Stimulated activated CD4-positive, alpha-beta T cell treated with anti-CD3 and anti-CD28 coated beads, Interleukin-1b, Interleukin-23, amount 100 ng/mL, for 4 hours (primary cell): ENCODE measurements around the gene SLC22A23.

ENCODE experiments used
- DNase-seq, 2 donors: peaks; one replicate each; pipeline ENCODE4 v3.0.0-alpha.2; 2020; ENCODE audit warnings: low read depth in 2 of 2

SLC22A23 gene

DNA sequence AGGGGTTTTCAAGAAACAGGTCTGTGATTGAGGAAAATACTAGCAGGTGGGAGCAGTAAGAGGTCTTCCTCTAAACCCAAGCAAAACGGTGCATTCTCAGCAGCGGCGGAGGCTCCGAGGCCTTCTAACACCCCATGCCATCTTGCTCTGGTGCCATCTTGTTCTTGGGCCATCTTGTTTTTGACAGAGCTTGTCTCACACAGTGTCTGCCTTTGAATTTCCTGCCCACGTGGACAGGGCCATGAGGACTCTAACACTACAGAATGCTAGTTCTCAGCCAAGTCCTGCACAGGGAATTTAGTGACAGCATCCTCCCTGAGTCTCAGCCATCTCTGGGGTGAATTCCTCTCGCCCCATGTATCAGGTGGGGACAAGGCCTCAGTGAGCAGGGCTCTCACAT, 121.7 kb downstream of the SLC22A23 start:
- DNase-seq = no peak

DNA sequence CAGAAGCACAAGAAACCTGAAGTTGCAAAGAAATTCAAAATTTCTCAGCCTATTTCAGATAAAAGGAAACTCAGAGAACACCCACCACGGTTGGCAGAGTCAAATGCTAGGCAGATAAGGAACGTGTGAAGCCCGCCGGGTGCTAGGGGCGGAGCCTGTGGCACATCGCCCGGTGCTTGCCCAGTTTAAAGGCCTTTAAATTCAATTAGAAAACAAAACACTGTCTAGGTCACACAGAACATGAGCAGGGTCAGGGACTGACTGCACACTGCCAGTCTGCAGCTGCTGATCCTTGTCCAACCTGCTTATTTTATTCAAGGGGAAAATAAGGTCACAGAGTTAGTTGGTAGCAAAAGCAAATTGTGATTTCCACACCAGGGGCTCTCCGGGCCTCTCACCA, 122.3 kb downstream of the SLC22A23 start:
- no peak for DNase-seq

DNA sequence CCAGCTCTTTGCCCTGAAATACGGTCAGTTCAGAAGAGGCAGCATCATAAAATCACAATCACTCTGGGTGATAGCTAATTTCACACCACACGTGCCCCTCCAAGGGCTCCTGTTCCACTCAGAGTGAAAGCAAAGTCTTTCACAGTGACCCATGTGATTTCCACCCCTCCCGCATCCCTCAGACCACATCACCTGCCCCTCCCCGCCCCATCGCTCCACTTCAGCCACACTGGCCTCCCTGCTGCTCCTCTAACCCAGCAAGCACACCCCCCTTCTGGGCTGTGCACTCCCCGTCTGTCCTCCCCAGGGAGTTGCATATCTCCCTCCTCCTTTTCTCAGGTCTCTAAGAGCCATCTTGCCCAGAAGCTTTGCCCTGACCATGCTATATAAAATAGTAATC, 123.6 kb downstream of the SLC22A23 start:
- no peak for DNase-seq

DNA sequence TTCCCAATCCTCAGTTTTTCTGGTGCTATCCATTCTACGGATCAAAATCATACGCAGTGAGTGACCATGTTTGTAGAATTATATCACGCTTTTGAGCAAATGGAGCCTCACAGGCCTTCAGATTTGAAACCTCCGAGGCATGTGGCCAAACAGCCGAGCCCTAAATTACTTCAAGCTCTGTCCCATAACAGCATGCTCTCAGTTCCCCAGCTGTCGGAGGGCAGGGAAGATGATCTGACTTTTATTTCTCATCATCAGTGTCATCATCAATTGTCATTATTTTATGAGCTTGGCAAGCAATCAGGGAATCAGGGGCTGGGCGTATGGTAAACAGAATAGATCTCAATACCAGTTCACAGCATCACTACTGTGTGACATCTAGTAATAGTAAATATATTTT, 124.9 kb downstream of the SLC22A23 start:
- no peak for DNase-seq

DNA sequence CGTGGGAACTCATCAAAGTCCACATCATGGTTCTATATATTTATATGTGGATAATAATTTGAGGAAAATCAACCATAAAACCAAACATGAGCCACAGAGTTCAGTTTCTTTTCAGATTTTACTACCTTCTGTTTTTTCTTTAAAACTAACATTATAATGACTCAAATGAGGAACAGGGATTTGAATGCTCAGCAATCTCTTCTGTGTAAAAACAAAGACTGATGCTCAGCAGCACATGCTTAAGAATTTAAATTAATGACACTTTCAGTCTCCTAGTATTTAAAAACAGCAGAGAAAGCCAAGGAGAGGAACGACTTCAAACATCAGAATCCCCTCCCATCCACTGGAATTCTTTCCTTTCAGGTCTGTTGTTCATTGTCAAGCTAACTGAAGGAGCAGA, 125.4 kb downstream of the SLC22A23 start:
- no peak for DNase-seq

DNA sequence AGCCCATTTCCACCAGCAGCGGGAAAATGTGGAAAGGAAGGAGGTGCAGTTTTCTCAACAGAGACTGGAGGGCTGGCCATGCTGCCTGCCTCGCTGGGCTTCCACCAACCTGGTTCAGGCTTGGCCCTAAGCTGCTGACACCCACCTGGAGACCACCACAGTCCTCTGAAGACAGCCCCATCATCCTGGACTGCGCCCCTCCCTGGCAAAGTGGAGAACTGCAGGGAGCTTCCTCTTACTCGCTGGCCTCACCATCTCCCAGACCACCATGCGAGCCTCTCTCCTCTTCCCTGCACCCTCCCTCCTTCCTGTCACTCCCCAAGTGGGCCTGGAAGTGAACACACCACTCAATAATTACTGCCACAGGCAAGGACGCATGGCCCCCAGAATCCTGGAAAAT, 126.7 kb downstream of the SLC22A23 start:
- DNase-seq = no peak

DNA sequence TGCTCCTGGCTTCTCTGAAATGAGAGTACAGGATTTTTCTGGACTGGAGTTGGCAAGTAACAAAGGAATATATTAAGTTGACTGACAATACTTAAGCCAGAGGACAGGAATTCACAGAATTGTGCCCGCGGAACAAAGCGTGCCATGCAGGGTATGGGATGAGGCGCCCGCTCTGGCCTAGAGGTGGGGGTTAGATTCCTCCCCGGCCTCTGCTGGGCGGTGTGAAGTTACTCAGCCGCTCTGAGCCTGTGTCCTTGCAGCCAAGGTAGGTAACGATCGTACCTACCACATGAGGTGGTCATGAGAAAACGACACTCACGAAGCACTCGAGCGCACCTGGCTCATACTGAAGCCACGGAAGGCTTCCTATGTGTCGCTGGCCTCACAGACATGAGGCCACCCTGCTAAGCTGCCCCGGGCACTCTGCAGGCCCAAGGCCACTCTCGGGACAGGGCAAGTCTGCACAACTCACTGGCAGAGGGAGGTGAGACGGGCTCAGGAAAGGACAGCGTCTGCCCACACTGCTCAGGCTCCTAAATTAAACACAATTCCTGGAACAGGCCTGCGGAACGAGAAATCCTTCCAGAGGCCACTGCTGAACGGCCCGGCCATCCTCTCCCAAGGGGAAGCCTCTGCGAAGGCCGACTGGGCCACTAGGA, 127.3 kb downstream of the SLC22A23 start:
- no peak for DNase-seq

DNA sequence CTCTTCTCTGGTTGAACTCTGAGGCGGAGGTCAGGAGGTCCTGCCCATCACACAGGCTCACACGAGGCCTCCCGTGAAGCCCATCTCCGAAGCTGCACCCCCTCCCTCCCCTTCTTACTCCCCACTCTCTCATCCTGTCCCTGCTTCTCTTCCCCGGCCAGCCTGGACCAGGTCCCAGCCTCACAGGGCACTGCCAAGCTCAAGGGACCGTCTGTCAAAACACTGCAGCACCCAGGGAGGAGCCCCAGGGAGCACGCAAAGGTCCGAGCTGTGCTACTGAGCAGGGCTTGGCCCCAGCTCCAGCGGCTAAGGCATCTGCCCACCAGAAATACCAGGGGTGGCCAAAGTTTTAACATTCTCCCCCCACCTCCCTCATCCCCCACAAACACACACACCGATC, 128.1 kb downstream of the SLC22A23 start:
- no peak for DNase-seq

DNA sequence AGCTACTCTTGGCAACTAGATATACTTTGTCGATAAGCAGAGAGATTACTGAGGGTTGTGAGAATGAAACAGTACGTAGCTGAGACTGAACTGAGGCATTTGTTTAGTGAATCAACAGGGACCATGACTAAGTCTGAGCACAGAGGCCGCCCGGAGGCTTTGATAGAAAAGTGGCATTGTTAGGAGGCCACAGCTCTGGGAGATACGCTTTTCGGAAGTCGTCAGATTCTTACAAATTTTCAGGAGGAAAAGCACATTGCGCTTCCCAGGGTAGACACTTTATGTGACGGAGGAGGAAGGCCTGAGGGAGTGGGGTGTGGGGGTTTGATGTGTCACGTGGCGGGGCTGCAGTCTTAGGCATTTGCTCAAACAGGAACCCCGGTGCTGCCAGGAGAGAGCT, 128.7 kb downstream of the SLC22A23 start:
- DNase-seq = no peak

DNA sequence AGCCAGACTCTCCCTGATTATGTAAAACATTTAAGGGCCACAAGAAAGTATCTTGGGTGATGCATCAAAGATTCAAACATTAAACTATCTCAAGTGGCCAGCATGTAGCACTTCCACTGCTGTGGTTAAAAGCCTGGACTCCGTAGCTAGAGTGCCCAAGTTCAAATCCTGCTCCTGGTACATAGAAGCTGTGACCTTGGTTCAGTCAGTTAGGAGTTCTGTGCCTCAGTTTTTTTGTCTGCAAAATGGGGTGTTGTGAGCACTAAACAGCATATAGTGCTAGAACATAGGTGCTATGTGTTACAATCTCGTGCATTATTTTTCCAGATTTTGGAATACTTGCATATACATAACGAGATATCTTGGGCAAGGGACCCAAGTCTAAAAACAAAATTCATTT, 129.4 kb downstream of the SLC22A23 start:
- DNase-seq = no peak

DNA sequence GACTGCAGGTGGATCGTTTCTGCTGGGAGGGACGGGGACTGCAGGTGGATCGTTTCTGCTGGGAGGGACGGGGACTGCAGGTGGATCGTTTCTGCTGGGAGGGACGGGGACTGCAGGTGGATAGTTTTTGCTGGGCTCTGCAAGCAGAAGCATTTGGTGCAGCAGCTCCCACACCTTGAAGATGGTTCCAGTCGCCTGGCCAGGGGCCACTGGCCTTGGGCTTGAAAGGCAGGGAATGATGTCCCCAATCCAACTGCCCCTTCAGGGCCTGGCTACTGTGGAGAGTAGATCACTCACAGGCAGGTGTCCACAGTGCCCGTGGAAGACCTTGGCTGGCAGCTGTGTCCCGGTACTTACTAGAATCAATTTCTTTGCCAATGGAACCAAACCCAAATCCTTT, 129.9 kb downstream of the SLC22A23 start:
- no peak for DNase-seq

DNA sequence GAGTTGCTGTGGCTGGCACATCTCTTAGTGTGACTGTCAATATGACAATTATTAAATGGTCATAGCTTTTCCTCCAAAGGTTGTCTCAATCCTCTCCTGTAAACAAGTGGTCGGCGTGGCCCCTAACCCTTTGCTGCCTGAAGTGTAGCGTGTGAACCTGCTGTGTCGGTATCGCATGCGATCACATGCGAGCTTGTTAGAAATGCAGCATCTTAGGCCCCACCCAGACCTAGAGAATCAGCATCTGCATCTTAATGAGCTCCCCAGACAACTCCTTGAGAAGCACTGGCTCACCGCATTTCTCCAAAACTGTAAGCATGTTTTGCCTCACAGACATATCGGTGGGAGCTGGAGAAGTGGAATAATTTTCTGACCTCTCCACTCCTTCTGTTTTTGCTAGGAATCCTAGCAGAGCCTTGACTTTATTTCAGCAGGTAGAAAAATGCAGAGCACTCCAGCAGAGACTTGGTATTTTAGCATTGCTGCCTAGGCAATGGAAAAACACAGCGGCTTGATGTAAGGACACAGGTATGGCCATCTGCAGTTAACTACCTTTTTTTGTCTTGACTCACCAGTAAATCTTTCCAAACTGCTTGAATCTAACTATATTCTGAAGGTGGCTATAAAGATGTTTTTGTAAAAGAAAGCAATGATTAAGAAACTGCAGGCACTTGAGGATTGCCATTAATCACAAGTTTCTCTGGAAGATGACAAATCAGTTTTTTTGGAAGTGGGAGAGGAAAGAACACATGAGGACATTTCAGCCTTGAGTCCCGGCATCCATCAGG, 130.5 kb downstream of the SLC22A23 start:
- DNase-seq = no peak

DNA sequence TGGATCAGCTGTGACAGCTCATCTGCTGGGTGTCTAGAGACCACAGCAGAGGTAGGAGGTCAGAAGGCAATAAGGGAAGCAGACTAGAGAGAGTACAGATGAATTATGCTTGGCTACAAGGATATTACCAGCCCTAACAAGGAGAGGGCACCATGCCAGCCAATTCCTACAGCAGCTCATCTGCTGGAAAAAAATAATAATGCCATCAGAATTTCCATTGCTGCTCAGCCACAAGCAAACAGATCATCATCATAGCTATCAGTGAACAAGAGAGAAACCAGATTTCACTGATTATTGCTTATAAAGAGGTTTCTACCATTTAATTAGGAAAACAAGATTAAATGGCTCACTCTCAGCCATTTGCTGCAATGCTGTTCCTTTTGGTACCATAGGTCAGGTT, 131.6 kb downstream of the SLC22A23 start:
- no peak for DNase-seq

DNA sequence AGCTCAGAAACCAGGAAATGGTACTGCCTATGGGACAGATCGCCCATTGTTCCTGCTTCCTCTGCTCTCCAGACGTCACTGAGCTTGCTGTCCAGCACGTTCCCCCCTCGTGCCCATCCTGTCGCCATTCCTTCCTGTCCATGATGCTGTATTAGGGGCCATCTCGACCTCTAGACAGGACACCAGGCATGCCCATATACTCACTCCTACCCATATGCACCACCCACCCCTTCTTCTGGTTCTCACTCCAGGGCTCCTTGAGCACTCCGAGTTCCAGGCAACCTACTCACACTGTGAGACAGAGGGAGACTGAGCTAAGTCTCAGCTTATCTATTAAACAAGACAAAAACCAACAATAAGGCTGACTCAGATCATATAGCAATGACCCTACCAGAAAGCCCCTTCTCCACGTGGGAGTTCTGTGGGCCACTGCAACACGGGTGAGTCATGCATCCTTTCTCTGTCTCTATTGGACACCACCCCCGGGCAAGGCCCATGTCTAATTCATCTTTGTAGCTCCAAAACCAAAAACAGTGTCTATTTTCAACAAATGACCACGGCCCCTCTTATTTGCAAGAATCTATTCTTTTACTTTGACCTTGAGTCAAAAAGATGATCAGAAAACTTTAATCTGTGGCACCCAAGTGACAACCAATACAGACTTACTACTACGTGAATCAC, 132.4 kb downstream of the SLC22A23 start:
- DNase-seq = no peak

DNA sequence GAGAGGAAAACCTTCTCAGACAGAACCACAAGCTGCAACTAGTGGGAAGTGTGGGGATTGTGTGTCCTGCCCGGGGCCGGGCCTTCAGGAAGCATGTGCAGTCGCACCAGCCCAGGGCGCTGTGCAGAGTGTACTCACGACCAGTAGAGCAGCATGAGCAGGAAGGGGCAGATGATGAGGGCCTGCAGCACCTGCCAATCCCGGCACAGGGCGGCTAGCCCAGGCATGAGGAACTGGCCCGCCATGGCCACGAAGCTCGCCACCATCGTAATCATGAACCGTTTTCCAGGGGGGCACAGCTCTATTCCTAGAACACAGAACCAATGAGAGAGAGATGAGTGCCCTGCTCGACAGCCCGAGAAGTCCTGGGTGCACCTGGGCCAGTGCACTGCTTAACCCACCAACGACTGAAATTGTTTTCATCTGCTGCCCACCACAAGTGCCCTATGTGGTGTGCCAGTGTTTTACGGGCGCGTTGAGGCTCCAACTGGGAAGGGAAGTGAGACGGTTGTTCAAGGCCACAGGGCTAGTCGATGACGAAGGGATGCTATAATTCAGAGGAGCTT, 133.1 kb downstream of the SLC22A23 start:
- DNase-seq = no peak

DNA sequence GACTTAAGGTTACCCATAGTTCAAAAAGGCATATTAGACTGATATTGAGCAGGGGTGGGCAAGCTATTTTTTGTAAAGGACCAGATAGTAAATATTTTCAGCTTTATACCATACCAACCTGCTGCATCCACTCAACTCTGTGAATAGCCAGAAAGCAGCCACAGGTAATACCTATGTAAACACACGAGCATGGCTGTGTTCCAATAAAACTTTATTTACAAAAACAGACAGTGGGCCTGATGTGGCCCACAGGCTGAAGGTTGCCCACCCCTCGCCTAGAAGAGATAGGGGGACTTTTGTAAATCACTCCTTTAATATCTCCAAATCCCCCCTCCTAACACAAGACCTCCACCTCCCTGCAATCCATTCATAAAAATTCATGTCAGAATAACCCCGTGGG, 133.7 kb downstream of the SLC22A23 start:
- no peak for DNase-seq

DNA sequence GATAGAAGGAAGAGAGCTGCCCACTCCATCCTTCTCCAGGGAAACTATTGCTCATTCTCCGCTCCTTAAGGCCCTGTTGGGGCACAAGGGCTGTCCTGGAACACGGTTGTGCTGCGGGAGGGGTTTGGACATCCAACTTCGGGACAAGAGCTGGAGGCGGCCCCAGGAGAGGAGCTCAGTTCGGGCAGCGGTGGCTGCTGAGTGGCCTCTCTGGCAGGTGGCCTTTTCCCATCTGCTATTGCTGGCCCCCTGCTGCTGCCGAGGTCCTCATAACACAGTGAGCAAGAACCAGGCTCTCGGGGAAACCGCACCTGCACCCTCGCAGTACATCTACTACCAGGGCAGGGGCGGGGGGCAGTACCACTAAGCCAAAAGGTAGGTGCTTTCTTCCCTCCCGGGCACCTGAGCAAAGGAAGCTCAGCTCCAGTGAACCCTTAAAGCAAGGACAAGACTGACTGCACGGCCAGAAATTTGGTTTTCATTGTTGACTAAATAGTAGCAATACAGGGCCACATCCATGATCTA, 134.4 kb downstream of the SLC22A23 start:
- DNase-seq = no peak

DNA sequence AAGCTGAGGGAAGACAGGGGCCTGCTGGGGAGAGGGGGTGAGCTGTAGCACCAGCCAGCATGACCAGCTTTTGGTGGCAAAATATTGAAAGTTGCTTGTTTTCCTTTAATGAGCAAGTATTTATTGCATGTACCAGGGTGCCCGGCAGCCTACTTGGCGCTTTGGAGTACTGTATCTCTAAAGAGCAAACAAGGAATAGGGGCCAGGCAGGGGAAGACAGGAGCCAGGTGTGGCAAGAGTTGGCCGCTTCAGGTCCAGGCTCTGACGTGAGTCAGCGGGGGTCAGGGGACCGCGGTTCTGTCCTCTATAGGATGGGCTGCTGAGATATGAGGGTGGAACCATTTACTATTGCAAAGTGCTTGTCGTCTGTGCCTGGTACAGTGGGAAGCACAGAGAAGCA, 135.0 kb downstream of the SLC22A23 start:
- DNase-seq = no peak

DNA sequence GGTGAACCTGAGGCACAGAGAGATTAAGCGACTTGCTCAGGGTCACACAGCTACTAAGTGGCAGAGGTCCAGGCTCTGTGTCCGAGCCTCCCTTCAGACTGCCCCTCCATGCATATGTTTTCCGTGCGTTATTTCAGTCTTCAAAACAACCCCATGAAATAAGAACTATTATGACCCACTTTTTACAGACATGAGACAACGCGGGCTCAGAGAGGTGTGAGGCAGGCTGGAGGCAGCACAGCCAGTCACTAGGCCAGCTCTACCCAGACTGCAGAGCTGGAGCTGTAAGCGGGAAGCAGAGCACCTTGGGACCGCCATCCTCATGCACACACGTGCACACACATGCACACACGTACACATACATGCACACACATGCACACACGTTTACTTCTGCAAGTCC, 135.8 kb downstream of the SLC22A23 start:
- DNase-seq = no peak

DNA sequence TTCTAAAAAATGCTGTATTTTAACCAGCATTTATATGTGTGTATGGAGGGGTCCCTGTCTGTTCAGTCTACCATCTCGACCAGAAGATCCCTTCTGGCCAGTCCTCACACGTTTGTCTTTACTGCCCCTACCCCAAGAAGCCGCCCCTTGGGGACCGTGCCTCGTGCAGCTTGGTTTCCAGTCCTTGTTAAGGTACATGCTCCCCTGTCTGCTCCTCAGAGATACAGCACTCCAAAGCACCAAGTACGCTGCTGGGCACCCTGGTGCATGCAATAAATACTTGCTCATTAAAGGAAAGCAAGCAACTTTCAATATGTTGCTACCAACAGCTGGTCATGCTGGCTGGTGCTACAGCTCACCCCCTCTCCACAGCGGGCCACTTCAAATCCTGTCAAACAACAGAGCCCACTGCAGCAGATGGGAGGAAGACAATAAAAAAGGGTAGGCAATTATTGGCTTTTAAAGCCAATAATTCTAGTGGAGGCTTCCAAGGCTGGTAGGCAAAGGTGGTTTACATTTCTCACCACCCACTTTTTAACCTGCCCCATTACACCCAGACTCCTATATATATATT, 136.5 kb downstream of the SLC22A23 start:
- DNase-seq = no peak

DNA sequence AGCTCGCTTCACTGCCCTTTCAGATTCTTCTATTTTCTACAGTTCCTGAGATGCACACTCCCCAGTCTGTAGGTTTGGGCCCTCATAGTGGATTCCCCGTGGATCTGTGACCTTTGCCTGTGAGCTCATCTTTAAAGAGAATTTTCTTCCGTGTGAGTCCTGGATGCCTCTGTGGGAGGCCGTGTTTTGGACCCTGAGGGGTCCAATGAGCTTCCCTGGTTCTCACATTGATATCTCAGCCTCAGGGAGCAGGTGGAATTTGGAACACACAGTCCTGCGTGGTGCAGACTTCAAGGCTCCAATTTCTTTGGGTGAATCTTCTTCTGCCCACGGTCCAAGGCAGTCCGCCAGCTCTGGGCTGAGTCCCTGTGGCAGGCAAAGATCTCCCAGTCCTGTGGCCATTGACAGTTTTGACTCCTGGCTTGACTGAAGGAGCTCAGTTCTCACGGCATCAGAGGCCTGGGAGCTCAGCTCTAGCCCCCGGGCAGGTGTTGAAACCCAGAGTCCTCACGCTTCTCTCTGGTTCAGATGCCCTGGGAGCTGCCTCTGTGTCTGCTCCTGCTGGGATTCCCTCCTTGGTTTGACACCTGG, 137.1 kb downstream of the SLC22A23 start:
- no peak for DNase-seq
